SK-N-SH (cell line): ENCODE data around the gene CAPG.

ENCODE experiments used
- CTCF ChIP-seq: fragments of 200-600 bp; sonication (generic); IDR thresholded peaks from 2 replicates; pipeline ENCODE4 v1.6.1; 2017; ENCODE audit warnings: antibody characterized with exemption, mild to moderate bottlenecking, moderate library complexity
- POLR2AphosphoS5 ChIP-seq: IDR thresholded peaks from 2 replicates; pipeline ENCODE4 v1.6.1; 2012; ENCODE audit warnings: low read depth, low read length
- REST ChIP-seq: IDR thresholded peaks from 2 replicates; pipeline ENCODE4 v1.6.1; 2012; ENCODE audit warnings: mild to moderate bottlenecking, low read depth, low read length, moderate library complexity
- SMC3 ChIP-seq: IDR thresholded peaks from 2 replicates; pipeline ENCODE4 v1.6.1; 2012; ENCODE audit warnings: low read depth, low read length, improper control_type of control experiment

- TF ChIP-seq POLR2AphosphoS5 (no peak), REST (no peak), CTCF (no peak), SMC3 (no peak)
These were observed 24.5 kb upstream of the CAPG start for GRCh38 chr2:85434696-85435095.
